Measurements from ENCODE around the gene ZC3H13.

Gene ZC3H13

GRCh38 chr13:46062185-46062584 is 9.6 kb upstream of the ZC3H13 start:
- FAIRE-seq = no peak

- no peak for FAIRE-seq
These were observed 6.9 kb upstream of the ZC3H13 start for GRCh38 chr13:46059405-46059804.

- FAIRE-seq = no peak
These were observed 5.7 kb upstream of the ZC3H13 start for GRCh38 chr13:46058268-46058667.

GRCh38 chr13:46057256-46058015 is 4.9 kb upstream of the ZC3H13 start:
- no peak for FAIRE-seq

GRCh38 chr13:46053162-46054012 is 841 bp upstream of the ZC3H13 start:
- FAIRE-seq = no peak

- no peak for FAIRE-seq
These were observed 603 bp downstream of the ZC3H13 start for GRCh38 chr13:46051968-46052318.

- FAIRE-seq = no peak
These were observed 1.8 kb downstream of the ZC3H13 start for GRCh38 chr13:46050771-46051170.

GRCh38 chr13:46045424-46045823 is 7.1 kb downstream of the ZC3H13 start:
- no peak for FAIRE-seq

- peak; percentile 77 for FAIRE-seq
These were observed 8.9 kb downstream of the ZC3H13 start for GRCh38 chr13:46043647-46044046.

- FAIRE-seq = no peak
These were observed 11.1 kb downstream of the ZC3H13 start for GRCh38 chr13:46041419-46041839.

GRCh38 chr13:46040763-46041162 is 11.8 kb downstream of the ZC3H13 start:
- FAIRE-seq = no peak

GRCh38 chr13:46039411-46040182 is 12.9 kb downstream of the ZC3H13 start:
- FAIRE-seq = no peak

- no peak for FAIRE-seq
These were observed 14.2 kb downstream of the ZC3H13 start for GRCh38 chr13:46038296-46038695.

- FAIRE-seq = no peak
These were observed 17.5 kb downstream of the ZC3H13 start for GRCh38 chr13:46035066-46035465.

GRCh38 chr13:46032341-46032740 is 20.2 kb downstream of the ZC3H13 start:
- FAIRE-seq = no peak

GRCh38 chr13:46031581-46032263 is 20.8 kb downstream of the ZC3H13 start:
- FAIRE-seq = no peak

GRCh38 chr13:46025157-46025556 is 27.4 kb downstream of the ZC3H13 start:
- FAIRE-seq = no peak

GRCh38 chr13:46022481-46022880 is 30.1 kb downstream of the ZC3H13 start:
- no peak for FAIRE-seq

GRCh38 chr13:46016216-46016615 is 36.3 kb downstream of the ZC3H13 start:
- FAIRE-seq = no peak

- no peak for FAIRE-seq
These were observed 37.2 kb downstream of the ZC3H13 start for GRCh38 chr13:46015366-46015765.

GRCh38 chr13:46012404-46012803 is 40.1 kb downstream of the ZC3H13 start:
- no peak for FAIRE-seq

- peak; percentile 75 for FAIRE-seq
These were observed 42.4 kb downstream of the ZC3H13 start for GRCh38 chr13:46010148-46010547.

- no peak for FAIRE-seq
These were observed 43.9 kb downstream of the ZC3H13 start for GRCh38 chr13:46008631-46009030.

Data from A204.1 (cell line).